ENCODE measurements around the gene SERF2. TPM values are rescaled to one million over a fixed set of nuclear protein-coding genes. Genes with fewer than 3 reads are reported as not detected.

Gene SERF2
- total and polyA plus RNA-seq, 4 donors, result 195 to 1,329 (median 838) TPM

DNA sequence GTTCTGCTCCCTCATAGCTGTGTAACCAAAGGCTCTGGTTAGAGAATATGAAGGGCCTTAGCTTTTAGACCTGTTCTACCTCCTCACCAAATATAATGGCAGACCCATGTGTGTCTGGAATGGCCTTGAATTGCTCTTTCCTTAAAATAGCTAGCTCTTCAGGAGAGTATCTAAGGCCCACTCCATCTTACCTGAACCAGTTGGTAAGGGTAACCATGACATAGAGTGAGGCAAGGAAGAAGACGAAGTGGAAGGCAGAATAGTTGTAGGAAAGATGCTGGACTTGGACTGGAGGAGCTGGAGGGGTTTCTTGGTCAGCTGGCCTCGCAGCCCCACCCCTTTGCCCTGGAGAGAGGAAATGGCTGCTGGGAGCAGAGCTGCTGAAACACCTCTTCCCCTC is 3.1 kb downstream of the SERF2 start:
- WGBS, result 88% methylated on average over 2 of the region's 2 CpGs
- no peak overlapping the region for H3K4me3 ChIP-seq (ENCODE audit: low read depth in 1 of 3, low read length in 3 of 3)
- no peak for DNase-seq (ENCODE audit: low spot score)
- no peak overlapping the region for H3K27ac ChIP-seq (ENCODE audit: low read depth in 1 of 2, low read length in 2 of 2)
- H3K4me1 ChIP-seq (ENCODE audit: control insufficient read depth in 4 of 4, insufficient read depth in 4 of 4, low read length in 3 of 4), result peaks cover 3 to 21% (median 13%) of the 10 kb centered on the region in 4 donors
- no peaks in the 10 kb centered on the region for H3K27me3 ChIP-seq (ENCODE audit: control insufficient read depth in 4 of 4, insufficient read depth in 4 of 4, low read length in 3 of 4)
- peaks cover 0 to 24% (median 19%) of the 10 kb centered on the region in 4 donors for H3K36me3 ChIP-seq (ENCODE audit: control insufficient read depth in 4 of 4, insufficient read depth in 3 of 4, low read depth in 1 of 4, low read length in 3 of 4)
- TF ChIP-seq GABPA (IDR thresholded peaks at IDR 0.05 in 1 of 2, conservative IDR thresholded peaks at IDR 0.05 in 1 of 2) (no peak), RAD21 (IDR thresholded peaks at IDR 0.05) (no peak)
- H3K9me3 ChIP-seq (ENCODE audit: control insufficient read depth in 4 of 4, low read length in 3 of 4), result no peaks in the 10 kb centered on the region
- no peak overlapping the region for H3K9ac ChIP-seq (ENCODE audit: low read depth in 1 of 2, low read length in 2 of 2)

DNA sequence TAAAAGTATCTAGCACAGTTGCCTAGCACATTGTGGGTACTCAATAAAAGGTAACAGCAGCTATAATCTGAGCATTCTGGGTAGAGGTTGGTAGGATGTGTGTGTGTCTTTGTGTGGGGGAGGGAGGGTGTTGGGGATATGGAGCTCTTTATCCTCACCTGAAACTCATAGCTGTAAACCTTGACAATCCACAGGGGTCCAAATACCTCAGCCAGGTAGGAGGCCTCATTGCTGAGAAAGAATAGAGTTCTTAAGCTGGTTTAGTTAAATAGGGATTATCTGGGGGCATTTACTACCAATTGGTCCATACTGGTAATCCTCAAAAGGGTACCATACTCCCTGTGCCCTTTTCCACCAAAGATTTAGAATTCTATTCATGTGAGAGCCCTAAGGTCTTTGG is 3.9 kb downstream of the SERF2 start:
- H3K4me3 ChIP-seq (ENCODE audit: low read depth in 1 of 3, low read length in 3 of 3), result no peak overlapping the region
- no peak overlapping the region for H3K9ac ChIP-seq (ENCODE audit: low read depth in 1 of 2, low read length in 2 of 2)
- no peaks in the 10 kb centered on the region for H3K9me3 ChIP-seq (ENCODE audit: control insufficient read depth in 4 of 4, low read length in 3 of 4)
- H3K4me1 ChIP-seq (ENCODE audit: control insufficient read depth in 4 of 4, insufficient read depth in 4 of 4, low read length in 3 of 4), result peaks cover 3 to 21% (median 13%) of the 10 kb centered on the region in 4 donors
- no peak overlapping the region for H3K27ac ChIP-seq (ENCODE audit: low read depth in 1 of 2, low read length in 2 of 2)
- peaks cover 0 to 24% (median 19%) of the 10 kb centered on the region in 4 donors for H3K36me3 ChIP-seq (ENCODE audit: control insufficient read depth in 4 of 4, insufficient read depth in 3 of 4, low read depth in 1 of 4, low read length in 3 of 4)
- no peaks in the 10 kb centered on the region for H3K27me3 ChIP-seq (ENCODE audit: control insufficient read depth in 4 of 4, insufficient read depth in 4 of 4, low read length in 3 of 4)
- no peak for DNase-seq (ENCODE audit: low spot score)
- TF ChIP-seq SP1 (IDR thresholded peaks at IDR 0.05), result no peak
- TF ChIP-seq FOXA2 (IDR thresholded peaks at IDR 0.05), result no peak
- TF ChIP-seq CTCF (IDR thresholded peaks at IDR 0.05; ENCODE audit: low read depth, low read length, missing input control), result no peak
- TF ChIP-seq, protein P1, sequence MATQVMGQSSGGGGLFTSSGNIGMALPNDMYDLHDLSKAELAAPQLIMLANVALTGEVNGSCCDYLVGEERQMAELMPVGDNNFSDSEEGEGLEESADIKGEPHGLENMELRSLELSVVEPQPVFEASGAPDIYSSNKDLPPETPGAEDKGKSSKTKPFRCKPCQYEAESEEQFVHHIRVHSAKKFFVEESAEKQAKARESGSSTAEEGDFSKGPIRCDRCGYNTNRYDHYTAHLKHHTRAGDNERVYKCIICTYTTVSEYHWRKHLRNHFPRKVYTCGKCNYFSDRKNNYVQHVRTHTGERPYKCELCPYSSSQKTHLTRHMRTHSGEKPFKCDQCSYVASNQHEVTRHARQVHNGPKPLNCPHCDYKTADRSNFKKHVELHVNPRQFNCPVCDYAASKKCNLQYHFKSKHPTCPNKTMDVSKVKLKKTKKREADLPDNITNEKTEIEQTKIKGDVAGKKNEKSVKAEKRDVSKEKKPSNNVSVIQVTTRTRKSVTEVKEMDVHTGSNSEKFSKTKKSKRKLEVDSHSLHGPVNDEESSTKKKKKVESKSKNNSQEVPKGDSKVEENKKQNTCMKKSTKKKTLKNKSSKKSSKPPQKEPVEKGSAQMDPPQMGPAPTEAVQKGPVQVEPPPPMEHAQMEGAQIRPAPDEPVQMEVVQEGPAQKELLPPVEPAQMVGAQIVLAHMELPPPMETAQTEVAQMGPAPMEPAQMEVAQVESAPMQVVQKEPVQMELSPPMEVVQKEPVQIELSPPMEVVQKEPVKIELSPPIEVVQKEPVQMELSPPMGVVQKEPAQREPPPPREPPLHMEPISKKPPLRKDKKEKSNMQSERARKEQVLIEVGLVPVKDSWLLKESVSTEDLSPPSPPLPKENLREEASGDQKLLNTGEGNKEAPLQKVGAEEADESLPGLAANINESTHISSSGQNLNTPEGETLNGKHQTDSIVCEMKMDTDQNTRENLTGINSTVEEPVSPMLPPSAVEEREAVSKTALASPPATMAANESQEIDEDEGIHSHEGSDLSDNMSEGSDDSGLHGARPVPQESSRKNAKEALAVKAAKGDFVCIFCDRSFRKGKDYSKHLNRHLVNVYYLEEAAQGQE (IDR thresholded peaks at IDR 0.05), result no peak
- no peak for TF ChIP-seq FOXA1 (IDR thresholded peaks at IDR 0.05)
- no peak for TF ChIP-seq EGR1 (IDR thresholded peaks at IDR 0.05; ENCODE audit: low read depth in 2 of 2)
- TF ChIP-seq JUND (IDR thresholded peaks at IDR 0.05), result no peak
- no peak for TF ChIP-seq HNF4G (IDR thresholded peaks at IDR 0.05)
- TF ChIP-seq YY1 (IDR thresholded peaks at IDR 0.05), result no peak
- TF ChIP-seq GABPA (IDR thresholded peaks at IDR 0.05 in 1 of 2, conservative IDR thresholded peaks at IDR 0.05 in 1 of 2), result no peak
- TF ChIP-seq, protein P2, sequence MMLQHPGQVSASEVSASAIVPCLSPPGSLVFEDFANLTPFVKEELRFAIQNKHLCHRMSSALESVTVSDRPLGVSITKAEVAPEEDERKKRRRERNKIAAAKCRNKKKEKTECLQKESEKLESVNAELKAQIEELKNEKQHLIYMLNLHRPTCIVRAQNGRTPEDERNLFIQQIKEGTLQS (IDR thresholded peaks at IDR 0.05), result no peak
- TF ChIP-seq RXRA (IDR thresholded peaks at IDR 0.05), result no peak
- no peak for TF ChIP-seq RAD21 (IDR thresholded peaks at IDR 0.05)
- TF ChIP-seq TAF1 (conservative IDR thresholded peaks at IDR 0.05), result no peak
- TF ChIP-seq, protein P3, sequence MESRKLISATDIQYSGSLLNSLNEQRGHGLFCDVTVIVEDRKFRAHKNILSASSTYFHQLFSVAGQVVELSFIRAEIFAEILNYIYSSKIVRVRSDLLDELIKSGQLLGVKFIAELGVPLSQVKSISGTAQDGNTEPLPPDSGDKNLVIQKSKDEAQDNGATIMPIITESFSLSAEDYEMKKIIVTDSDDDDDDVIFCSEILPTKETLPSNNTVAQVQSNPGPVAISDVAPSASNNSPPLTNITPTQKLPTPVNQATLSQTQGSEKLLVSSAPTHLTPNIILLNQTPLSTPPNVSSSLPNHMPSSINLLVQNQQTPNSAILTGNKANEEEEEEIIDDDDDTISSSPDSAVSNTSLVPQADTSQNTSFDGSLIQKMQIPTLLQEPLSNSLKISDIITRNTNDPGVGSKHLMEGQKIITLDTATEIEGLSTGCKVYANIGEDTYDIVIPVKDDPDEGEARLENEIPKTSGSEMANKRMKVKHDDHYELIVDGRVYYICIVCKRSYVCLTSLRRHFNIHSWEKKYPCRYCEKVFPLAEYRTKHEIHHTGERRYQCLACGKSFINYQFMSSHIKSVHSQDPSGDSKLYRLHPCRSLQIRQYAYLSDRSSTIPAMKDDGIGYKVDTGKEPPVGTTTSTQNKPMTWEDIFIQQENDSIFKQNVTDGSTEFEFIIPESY (IDR thresholded peaks at IDR 0.05), result no peak
- TF ChIP-seq HNF4A (conservative IDR thresholded peaks at IDR 0.05), result no peak
- TF ChIP-seq, protein P4, sequence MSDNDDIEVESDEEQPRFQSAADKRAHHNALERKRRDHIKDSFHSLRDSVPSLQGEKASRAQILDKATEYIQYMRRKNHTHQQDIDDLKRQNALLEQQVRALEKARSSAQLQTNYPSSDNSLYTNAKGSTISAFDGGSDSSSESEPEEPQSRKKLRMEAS (IDR thresholded peaks at IDR 0.05), result no peak
- no peak for TF ChIP-seq NR2F2 (IDR thresholded peaks at IDR 0.05)
